HEK293 (cell line): ENCODE measurements around the gene MSL2.
A peak's percentile ranks its signal among the peaks of the same experiment; 100 is the strongest.
"Not testable (repeated sequence)": the region's sequence is repeated elsewhere in the genome, so short reads cannot be mapped to it uniquely, and the experiment has no call there.

Experiments
- CTCF ChIA-PET: fragments of 350-600 bp; formaldehyde crosslinking; extraction: SDS; loops from one replicate; lab custom pipeline; 2021; ENCODE audit warnings: antibody characterized with exemption; lab: Yijun Ruan, JAX
- POLR2A ChIA-PET: fragments of 300-600 bp; formaldehyde crosslinking; extraction: SDS; loops from one replicate; lab custom pipeline; 2020; ENCODE audit warnings: antibody characterized with exemption, inconsistent platforms; lab: Yijun Ruan, JAX
- H3K27ac ChIP-seq: fragments of 200-500 bp; sonication (Bioruptor generic); 2 replicates; pipeline ENCODE4 v1.5.1; 2014; ENCODE audit warnings: low read depth, low read length, control low read depth, inconsistent platforms; ENCODE audit errors: extremely low read depth
- H3K36me3 ChIP-seq, 2 experiments: fragments of 200-500 bp in 1 of 2; sonication (Bioruptor generic) in 1 of 2; 1 replicate in 1 of 2; 2 replicates in 1 of 2; pipeline ENCODE4 v1.5.1; 2014 to 2017; ENCODE audit warnings: inconsistent platforms in 2 of 2, low read length in 2 of 2; ENCODE audit not compliant: control insufficient read depth in 2 of 2, insufficient read depth in 1 of 2
- H3K4me1 ChIP-seq: fragments of 200-500 bp; sonication (Bioruptor generic); 2 replicates; pipeline ENCODE4 v1.5.1; 2014; ENCODE audit warnings: mild to moderate bottlenecking, low read length, inconsistent platforms; ENCODE audit not compliant: control insufficient read depth, insufficient read depth
- H3K4me3 ChIP-seq: 2 replicates; pipeline ENCODE4 v1.5.1; 2011; ENCODE audit warnings: low read depth, mild to moderate bottlenecking, control low read depth, low read length, moderate library complexity
- H3K9me3 ChIP-seq: fragments of 200-500 bp; sonication (Bioruptor generic); 2 replicates; pipeline ENCODE4 v1.5.1; 2014; ENCODE audit warnings: low read depth, low read length, inconsistent platforms; ENCODE audit not compliant: control insufficient read depth, insufficient read depth
- FEZF1 ChIP-seq: fragments of 450-650 bp; formaldehyde crosslinking; IDR thresholded peaks from 2 replicates; pipeline ENCODE4 v1.5.1; 2016; ENCODE audit warnings: missing biosample characterization, missing genetic modification characterization
- GLI2 ChIP-seq: fragments of 450-650 bp; formaldehyde crosslinking; IDR thresholded peaks from 2 replicates; pipeline ENCODE4; 2017; ENCODE audit warnings: missing biosample characterization, missing genetic modification characterization, low read depth, borderline replicate concordance
- IKZF3 ChIP-seq: fragments of 450-650 bp; IDR thresholded peaks from 2 replicates; pipeline ENCODE4 v1.5.0; 2018; ENCODE audit warnings: missing biosample characterization, mild to moderate bottlenecking, missing genetic modification characterization, moderate library complexity
- OSR2 ChIP-seq: fragments of 450-650 bp; formaldehyde crosslinking; IDR thresholded peaks from 2 replicates; pipeline ENCODE4 v1.5.1; 2016; ENCODE audit warnings: missing biosample characterization, missing genetic modification characterization
- SP7 ChIP-seq: fragments of 450-650 bp; formaldehyde crosslinking; IDR thresholded peaks from 2 replicates; pipeline ENCODE4 v1.5.1; 2016; ENCODE audit warnings: missing biosample characterization, missing genetic modification characterization
- WT1 ChIP-seq: fragments of 450-650 bp; formaldehyde crosslinking; IDR thresholded peaks from 2 replicates; pipeline ENCODE4 v1.5.1; 2016; ENCODE audit warnings: missing biosample characterization, missing genetic modification characterization
- ZBTB20 ChIP-seq: fragments of 450-650 bp; formaldehyde crosslinking; IDR thresholded peaks from 2 replicates; pipeline ENCODE4 v1.5.1; 2016; ENCODE audit warnings: missing biosample characterization, missing genetic modification characterization
- ZEB2 ChIP-seq: fragments of 450-650 bp; formaldehyde crosslinking; IDR thresholded peaks from 2 replicates; pipeline ENCODE4 v1.5.1; 2016; ENCODE audit warnings: missing biosample characterization, missing genetic modification characterization
- ZNF146 ChIP-seq: fragments of 450-650 bp; formaldehyde crosslinking; IDR thresholded peaks from 2 replicates; pipeline ENCODE4 v1.5.1; 2016; ENCODE audit warnings: missing biosample characterization, missing genetic modification characterization
- ZNF16 ChIP-seq: fragments of 450-650 bp; formaldehyde crosslinking; IDR thresholded peaks from 2 replicates; pipeline ENCODE4 v1.5.1; 2016; ENCODE audit warnings: low read depth, missing biosample characterization, missing genetic modification characterization
- ZNF23 ChIP-seq: fragments of 450-650 bp; formaldehyde crosslinking; IDR thresholded peaks from 2 replicates; pipeline ENCODE4 v1.5.1; 2016; ENCODE audit warnings: missing biosample characterization, missing genetic modification characterization, borderline replicate concordance
- ZNF398 ChIP-seq: fragments of 450-650 bp; formaldehyde crosslinking; IDR thresholded peaks from 2 replicates; pipeline ENCODE4 v1.5.1; 2017; ENCODE audit warnings: missing biosample characterization, missing genetic modification characterization
- ZNF596 ChIP-seq: fragments of 450-650 bp; IDR thresholded peaks from 2 replicates; pipeline ENCODE4 v1.5.0; 2018; ENCODE audit warnings: missing biosample characterization, mild to moderate bottlenecking, missing genetic modification characterization, moderate library complexity
- ZNF600 ChIP-seq: fragments of 450-650 bp; formaldehyde crosslinking; IDR thresholded peaks from 2 replicates; pipeline ENCODE4 v1.5.1; 2016; ENCODE audit warnings: missing biosample characterization, missing genetic modification characterization
- ZNF843 ChIP-seq: fragments of 450-650 bp; formaldehyde crosslinking; IDR thresholded peaks from 2 replicates; pipeline ENCODE4 v1.5.1; 2016; ENCODE audit warnings: missing biosample characterization, missing genetic modification characterization
- ZSCAN16 ChIP-seq: fragments of 450-650 bp; formaldehyde crosslinking; IDR thresholded peaks from 2 replicates; pipeline ENCODE4 v1.5.1; 2016; ENCODE audit warnings: missing biosample characterization, missing genetic modification characterization
- TF ChIP-seq, protein P1 (sequence below): fragments of 450-650 bp; formaldehyde crosslinking; IDR thresholded peaks from 2 replicates; pipeline ENCODE4 v1.5.1; 2016; ENCODE audit warnings: missing biosample characterization, missing genetic modification characterization
- TF ChIP-seq, protein P2 (sequence below): fragments of 450-650 bp; formaldehyde crosslinking; IDR thresholded peaks from 2 replicates; pipeline ENCODE4 v1.5.1; 2016; ENCODE audit warnings: missing biosample characterization, missing genetic modification characterization
- TF ChIP-seq, protein P3 (sequence below): fragments of 450-650 bp; formaldehyde crosslinking; IDR thresholded peaks from 2 replicates; pipeline ENCODE4 v1.5.1; 2017; ENCODE audit warnings: missing biosample characterization, missing genetic modification characterization
- TF ChIP-seq, protein P4 (sequence below): fragments of 450-650 bp; formaldehyde crosslinking; IDR thresholded peaks from 2 replicates; pipeline ENCODE4 v1.5.1; 2017; ENCODE audit warnings: missing biosample characterization, mild to moderate bottlenecking, missing genetic modification characterization, moderate library complexity

Gene MSL2

DNA sequence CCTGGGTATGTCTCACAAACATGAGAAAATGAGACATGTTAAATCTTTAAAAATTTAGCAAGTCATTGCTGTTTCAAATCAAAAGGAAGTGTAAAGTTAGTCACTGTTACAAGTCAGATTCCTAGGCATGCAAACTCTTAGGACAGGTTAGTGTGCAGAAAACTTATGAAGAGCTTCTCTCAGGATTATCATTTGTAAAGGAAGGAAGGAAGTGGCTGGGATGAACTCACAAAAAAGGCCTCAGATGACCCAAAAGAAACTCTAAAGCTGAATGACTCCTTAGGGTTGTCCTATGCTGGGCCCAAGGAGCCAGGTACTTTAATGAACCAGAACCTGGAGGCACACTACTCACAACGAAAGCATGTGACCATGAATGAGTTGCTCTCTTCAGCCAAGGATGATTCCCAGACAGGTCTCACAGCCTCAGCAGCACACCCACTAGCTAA, 25.0 kb downstream of the MSL2 start:
- Histone ChIP-seq H3K4me3 (no peak overlapping the region), H3K27ac (no peak overlapping the region), H3K4me1 (peaks cover 7% of the 10 kb centered on the region), H3K36me3 (no peaks in the 10 kb centered on the region), H3K9me3 (no peaks in the 10 kb centered on the region)
- ChIA-PET POLR2A (no interaction called here), CTCF (interaction anchor here (0.6 kb wide), 1 partner anchor 28 kb away, joined by 3 read pairs; no protein-coding TSS in a partner anchor)
- TF ChIP-seq ZSCAN16 (tag by site-specific recombination) (no peak), ZNF600 (tag by site-specific recombination) (peak; percentile 43; the same call in 1 of the 2 replicates)
- TF ChIP-seq, protein P1, sequence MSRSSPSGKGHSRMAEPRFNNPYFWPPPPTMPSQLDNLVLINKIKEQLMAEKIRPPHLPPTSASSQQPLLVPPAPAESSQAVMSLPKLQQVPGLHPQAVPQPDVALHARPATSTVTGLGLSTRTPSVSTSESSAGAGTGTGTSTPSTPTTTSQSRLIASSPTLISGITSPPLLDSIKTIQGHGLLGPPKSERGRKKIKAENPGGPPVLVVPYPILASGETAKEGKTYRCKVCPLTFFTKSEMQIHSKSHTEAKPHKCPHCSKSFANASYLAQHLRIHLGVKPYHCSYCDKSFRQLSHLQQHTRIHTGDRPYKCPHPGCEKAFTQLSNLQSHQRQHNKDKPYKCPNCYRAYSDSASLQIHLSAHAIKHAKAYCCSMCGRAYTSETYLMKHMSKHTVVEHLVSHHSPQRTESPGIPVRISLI (tag by site-specific recombination), result no peak
- TF ChIP-seq, all 188 proteins: peak for 1

- H3K36me3 ChIP-seq, POLR2A ChIA-PET, H3K27ac ChIP-seq, H3K4me3 ChIP-seq: not testable (repeated sequence)
- CTCF ChIA-PET, result interaction anchor here (0.9 kb wide), 1 partner anchor 29 kb away, joined by 3 read pairs; no protein-coding TSS in a partner anchor
- peaks cover 16% of the 10 kb centered on the region for H3K4me1 ChIP-seq
- peak; percentile 95 for TF ChIP-seq ZNF146 (tag by site-specific recombination)
- TF ChIP-seq, protein P2, sequence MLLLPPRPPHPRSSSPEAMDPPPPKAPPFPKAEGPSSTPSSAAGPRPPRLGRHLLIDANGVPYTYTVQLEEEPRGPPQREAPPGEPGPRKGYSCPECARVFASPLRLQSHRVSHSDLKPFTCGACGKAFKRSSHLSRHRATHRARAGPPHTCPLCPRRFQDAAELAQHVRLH (tag by site-specific recombination), result 0 out of 2 replicates have a peak, but pooled peaks have one; percentile 42
- TF ChIP-seq, all 188 proteins: peak for 2; not testable (repeated sequence) for 186
- not testable (repeated sequence) for H3K9me3 ChIP-seq
Observed at GRCh38 chr3:136168236-136168635, 27.9 kb downstream of the MSL2 start.

DNA sequence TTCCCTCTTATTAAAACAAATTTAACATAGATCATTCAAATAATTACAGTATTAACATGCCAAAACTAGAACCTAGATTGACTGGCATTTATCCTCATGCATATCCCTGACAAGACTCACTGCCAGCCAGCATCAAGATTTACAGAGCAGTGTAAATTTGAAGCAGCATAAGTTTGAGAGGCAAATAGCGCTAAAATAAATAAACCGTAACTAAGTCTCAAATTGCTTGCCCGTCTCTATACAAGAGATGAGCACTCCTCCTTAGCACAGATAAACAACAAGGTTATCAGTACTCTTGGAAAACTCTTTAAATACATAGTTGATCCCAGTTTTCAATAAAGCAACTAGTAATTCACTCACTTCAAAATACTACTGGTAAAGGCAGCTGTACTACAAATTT, 29.6 kb downstream of the MSL2 start:
- H3K27ac ChIP-seq, result no peak overlapping the region
- no peaks in the 10 kb centered on the region for H3K36me3 ChIP-seq
- H3K9me3 ChIP-seq, result no peaks in the 10 kb centered on the region
- peaks cover 16% of the 10 kb centered on the region for H3K4me1 ChIP-seq
- POLR2A ChIA-PET, result no interaction called here
- H3K4me3 ChIP-seq, result no peak overlapping the region
- CTCF ChIA-PET, result no interaction called here
- TF ChIP-seq SP7 (tag by site-specific recombination), result peak; percentile 21; the same call in 1 of the 2 replicates
- peak; percentile 73 for TF ChIP-seq ZNF843 (tag by site-specific recombination)
- TF ChIP-seq, protein P3, sequence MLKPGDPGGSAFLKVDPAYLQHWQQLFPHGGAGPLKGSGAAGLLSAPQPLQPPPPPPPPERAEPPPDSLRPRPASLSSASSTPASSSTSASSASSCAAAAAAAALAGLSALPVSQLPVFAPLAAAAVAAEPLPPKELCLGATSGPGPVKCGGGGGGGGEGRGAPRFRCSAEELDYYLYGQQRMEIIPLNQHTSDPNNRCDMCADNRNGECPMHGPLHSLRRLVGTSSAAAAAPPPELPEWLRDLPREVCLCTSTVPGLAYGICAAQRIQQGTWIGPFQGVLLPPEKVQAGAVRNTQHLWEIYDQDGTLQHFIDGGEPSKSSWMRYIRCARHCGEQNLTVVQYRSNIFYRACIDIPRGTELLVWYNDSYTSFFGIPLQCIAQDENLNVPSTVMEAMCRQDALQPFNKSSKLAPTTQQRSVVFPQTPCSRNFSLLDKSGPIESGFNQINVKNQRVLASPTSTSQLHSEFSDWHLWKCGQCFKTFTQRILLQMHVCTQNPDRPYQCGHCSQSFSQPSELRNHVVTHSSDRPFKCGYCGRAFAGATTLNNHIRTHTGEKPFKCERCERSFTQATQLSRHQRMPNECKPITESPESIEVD (tag by site-specific recombination), result peak; percentile 98
- TF ChIP-seq GLI2 (tag by site-specific recombination), result no peak
- TF ChIP-seq, protein P4, sequence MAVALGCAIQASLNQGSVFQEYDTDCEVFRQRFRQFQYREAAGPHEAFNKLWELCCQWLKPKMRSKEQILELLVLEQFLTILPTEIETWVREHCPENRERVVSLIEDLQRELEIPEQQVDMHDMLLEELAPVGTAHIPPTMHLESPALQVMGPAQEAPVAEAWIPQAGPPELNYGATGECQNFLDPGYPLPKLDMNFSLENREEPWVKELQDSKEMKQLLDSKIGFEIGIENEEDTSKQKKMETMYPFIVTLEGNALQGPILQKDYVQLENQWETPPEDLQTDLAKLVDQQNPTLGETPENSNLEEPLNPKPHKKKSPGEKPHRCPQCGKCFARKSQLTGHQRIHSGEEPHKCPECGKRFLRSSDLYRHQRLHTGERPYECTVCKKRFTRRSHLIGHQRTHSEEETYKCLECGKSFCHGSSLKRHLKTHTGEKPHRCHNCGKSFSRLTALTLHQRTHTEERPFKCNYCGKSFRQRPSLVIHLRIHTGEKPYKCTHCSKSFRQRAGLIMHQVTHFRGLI (tag by site-specific recombination), result no peak
- no peak for TF ChIP-seq ZNF23 (tag by site-specific recombination)
- 0 out of 2 replicates have a peak, but pooled peaks have one; percentile 15 for TF ChIP-seq ZEB2 (tag by site-specific recombination)
- no peak for TF ChIP-seq ZNF398 (tag by site-specific recombination)
- no peak for TF ChIP-seq ZNF16 (tag by site-specific recombination)
- TF ChIP-seq ZNF596 (tag by site-specific recombination), result 0 out of 2 replicates have a peak, but pooled peaks have one; percentile 33
- TF ChIP-seq FEZF1 (tag by site-specific recombination), result peak; percentile 59; the same call in 1 of the 2 replicates
- TF ChIP-seq WT1 (tag by site-specific recombination), result 0 out of 2 replicates have a peak, but pooled peaks have one; percentile 26
- 0 out of 2 replicates have a peak, but pooled peaks have one; percentile 21 for TF ChIP-seq ZBTB20
- peak; percentile 69; the same call in 1 of the 2 replicates for TF ChIP-seq IKZF3 (tag by site-specific recombination)
- peak; percentile 60; the same call in 1 of the 2 replicates for TF ChIP-seq OSR2 (tag by site-specific recombination)
